GM19463 (cell line): Measurements from ENCODE around the gene AGBL3.

Experiments
- ATAC-seq: cut with Tn5 transposase; IDR thresholded peaks from one replicate; pipeline ENCODE4 v1.9.1; 2021; ENCODE audit warnings: mild to moderate bottlenecking, moderate library complexity; ENCODE audit not compliant: unreplicated experiment

AGBL3 gene

DNA sequence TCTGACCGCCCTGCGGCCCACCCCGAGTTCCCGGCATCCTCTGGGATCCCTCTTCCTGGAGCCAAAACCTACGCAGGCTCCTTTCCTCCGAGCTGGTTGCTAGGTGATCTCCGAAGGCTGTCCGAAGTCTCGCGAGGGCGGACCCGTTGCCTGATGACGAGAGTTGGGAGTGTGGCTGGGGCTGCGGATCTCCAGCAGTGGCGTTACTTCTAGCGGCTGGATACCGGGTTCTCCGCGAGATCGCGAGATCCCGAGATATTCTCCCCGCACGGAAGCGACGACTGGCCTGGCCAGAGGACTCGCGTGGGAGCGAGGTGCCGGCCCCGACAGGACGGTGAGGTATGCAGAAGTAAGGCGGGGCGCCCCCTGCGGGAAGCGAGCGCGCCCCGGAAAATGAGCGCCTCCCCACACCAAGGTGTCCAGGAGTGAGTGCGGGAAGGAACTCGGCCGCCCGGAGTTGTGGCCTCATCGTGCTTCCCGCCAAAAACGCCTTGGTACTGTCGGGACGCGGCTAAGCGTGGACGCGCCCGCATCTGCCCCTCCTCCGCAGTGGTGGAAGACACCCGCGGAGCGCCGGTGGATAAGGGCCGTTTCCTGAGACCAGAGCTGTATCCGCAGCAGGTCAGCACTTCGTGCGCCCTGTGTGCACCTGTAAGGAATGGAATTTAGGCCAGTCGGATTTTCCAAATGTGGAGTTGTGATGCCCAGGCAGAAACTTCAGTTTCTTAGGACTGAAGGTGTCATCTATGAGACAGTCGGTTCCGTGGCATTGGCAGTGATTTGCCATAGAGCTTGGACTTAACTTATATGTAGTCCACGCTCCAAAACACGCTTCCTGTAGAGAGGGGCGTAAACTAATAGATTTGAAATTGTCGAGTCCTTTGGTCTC is at the start of gene AGBL3:
Gene AGBL3 (plus strand): TSS at position 146 of the 889 bp plus-strand sequence. CDS start 1,426 bp downstream, outside the sequence.
- peak; percentile 91 for ATAC-seq

DNA sequence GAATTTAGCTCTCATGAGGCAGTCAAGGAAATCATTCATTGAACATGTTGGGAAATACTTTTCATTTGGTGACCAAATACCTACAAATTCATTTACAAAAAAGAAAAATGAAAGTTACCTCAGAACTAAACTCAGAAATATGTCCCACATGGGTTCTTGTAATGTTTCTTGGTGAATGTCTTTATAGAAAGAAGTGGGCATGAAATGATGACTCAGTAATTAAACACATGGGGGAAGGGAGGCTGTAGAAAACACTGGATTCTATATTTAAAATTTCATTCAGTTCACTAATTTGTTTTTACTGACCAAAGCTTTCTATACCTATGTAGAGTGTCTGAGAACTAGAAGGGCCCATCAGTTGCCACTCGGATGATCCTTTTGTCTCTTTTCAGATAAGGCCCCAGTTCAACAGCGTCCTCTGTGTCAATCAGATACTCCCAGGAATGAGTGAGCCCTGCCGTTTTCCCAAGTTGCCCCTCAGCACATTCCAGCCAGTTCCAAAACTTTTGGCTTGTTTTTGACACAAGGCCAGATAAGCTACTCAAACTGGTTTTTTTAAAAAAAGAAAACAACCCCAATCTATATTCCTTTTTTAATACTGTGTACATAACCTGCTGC is 49.3 kb upstream of the AGBL3 start:
- ATAC-seq, result no peak

DNA sequence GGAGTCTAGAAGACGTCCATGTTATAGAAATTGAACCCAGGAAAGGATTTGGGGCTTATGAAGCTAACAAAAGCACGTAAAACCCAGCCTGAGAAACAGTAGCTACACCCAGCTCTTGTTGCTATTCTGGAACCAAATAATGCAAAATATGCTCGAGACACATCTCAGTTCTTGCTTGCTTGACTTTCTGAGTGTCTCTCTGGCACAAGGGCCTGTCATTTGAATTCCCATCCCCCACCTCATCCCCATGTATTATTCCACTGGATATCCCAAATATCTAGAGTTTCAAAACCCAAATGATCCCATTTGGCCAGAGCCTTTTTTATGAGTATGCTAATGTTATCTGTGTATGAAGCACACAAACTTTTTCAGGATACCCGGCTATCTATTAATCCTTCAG is 48.2 kb upstream of the AGBL3 start:
- ATAC-seq, result no peak

DNA sequence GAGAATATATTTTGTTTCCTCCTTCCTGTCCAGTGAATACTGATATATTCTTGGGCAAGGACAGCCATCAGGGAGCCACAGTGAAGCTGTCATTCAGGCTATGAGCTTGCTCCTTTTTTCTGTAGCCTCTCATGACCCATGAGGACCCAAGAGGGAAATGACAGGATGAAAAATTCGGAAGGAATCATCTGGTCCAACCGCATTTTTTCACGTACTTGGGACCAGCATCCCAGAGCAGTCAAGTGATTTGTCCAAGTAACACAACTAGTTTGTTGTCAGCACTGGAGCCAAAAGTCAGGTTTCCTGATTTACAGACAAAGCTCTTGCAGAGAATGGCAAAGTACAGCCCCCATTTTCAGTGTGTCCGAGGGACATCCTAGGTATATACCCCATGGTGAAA is 47.2 kb upstream of the AGBL3 start:
- no peak for ATAC-seq

DNA sequence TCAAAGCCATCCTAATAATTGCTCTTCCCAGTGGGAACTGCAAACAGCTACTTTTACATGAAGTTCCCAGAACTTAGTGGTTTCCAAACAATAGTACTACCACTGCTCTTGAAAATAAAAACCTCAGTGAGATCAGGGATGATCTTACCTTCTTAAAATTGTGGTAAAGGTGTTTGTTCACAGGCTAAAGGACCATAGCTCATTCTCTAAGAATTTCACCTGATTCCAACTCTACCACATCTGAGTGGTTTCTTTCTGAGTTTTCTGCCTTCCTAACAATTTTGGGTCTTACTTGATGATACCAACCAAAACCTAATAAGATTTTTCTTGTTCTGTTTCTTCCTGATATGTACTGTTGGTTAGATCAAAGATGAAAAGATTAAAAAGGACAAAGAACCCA is 45.6 kb upstream of the AGBL3 start:
- no peak for ATAC-seq

DNA sequence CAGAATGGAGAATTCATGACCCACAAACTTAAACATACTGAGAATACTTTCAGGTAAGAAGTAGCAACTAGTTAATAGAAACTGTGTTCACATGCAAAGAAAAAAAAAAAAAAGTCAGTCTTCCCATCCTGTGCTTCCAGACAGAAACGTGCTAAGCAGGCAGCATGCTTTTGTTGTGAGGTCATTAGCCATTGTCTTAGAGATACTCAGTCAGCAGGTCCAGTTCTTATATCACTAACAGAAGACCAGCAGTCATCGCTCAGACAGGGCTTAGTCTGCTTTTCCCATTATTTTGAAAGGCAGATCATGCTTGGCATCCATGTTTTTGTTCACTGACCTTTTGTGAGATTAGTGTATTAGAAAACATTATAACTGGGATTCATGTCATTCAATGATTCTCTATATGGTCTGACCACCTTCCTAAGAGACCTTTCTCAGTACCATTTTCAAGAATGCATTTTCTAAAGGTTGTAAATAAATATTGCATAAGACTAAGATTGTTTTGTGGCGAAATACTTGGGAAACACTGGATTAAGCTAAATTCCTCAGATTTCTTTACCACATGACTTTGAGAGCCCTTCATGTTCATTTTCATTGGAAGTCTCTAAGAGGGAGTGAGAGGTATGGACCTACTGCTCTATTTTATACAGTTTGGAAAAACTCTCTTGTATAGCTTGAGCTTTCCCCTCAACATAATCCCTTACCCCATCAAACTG is 45.0 kb upstream of the AGBL3 start:
- no peak for ATAC-seq

DNA sequence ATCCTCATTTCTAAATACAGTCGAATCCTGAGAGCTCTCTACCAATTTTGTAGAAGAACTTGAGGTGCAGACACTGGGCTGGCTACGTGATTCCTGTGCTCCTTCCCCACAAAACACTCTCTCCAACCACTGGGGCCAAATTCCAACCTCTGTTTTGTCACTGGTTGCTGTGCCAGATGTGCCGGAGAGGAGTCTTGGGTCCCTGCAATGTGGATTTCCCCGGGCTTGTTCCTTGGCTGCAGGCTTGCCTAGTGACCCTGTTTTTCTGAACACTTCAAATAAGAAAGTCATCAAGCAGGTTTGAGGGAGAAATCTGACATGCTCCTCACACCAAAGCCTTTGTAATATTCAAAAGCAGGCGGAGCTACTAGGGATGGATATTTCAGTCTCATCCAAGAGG is 44.4 kb upstream of the AGBL3 start:
- ATAC-seq, result no peak

DNA sequence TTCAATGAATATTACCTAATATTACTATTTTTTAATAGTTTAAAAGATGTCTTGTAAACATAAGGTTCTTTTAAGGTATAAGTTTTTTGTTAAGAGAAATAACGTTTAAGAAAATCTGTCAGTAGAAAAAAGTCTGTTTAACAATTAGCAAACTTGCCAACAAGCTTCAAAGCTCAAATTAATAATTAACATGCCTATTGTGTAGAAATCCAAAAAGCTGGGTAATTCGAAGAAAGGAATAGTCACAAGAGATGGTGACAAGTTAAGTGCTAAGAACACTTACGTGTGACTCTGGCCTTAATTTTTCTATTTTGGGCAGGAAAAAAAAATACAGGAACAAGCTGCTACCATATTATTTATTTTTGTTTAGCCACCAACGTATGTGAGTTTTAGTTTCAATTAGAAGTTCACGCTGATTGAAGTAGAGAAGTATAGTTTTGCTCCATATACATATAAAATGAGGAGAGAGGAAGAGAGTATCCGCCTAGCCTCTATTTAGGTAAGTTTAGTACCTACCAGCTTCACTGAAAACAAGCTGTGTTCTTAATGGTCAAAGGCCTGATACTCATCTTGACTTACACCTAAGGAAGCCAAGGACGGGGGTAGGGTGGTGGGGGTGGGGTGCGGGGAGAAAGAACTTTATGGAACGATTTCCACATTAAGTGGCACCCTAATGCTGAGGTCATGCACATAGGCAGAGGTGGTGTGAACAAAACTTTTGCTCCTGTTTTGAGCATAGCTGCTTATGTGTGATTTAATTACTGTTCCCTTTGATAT is 43.4 kb upstream of the AGBL3 start:
- no peak for ATAC-seq

DNA sequence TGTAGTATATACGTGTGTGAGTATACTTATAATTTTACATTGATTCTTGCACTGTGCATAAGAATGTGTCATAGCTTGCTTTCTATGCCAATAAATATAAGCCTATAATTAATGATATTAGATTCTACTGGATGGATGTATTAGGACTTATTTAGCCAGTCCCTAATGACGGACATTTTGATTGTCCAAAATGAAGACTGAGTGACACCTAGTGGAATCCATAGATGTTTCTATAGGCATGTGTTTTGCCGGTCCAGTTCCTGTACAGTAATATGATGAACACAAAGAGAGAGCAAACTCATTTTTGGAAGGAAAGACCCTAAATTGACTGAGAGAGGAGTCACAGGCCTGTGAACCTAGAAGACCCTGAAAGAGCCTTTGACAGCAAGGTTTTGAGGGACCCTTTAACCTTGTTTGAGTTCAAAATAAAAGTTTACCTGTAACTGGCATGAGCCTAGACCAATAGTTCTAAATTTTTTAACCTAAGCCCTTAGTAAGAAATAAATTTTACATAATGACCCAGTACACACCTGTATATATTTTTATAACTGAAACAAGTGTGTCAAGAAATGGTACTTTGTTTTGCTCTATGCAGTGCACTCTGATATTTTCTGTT is 42.4 kb upstream of the AGBL3 start:
- peak; percentile 78 for ATAC-seq

DNA sequence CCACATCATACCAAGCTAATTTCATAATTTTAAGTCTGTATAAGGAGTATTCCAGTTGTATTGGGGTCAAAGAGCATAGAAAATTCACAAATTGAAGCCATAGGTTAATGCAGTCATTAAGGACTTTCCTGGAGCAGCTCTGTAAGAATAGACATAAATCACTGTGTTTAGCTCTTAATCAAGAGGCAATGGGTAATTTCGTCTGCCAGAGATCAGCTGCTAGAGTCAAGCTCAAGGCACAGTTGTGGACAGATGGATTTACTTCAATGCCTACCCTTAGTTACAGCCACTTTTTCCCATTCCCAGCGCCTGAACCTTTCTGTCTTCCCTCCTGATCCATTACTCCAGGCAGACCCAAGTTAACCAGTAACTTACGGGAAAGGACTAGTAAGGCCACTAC is 40.6 kb upstream of the AGBL3 start:
- no peak for ATAC-seq

DNA sequence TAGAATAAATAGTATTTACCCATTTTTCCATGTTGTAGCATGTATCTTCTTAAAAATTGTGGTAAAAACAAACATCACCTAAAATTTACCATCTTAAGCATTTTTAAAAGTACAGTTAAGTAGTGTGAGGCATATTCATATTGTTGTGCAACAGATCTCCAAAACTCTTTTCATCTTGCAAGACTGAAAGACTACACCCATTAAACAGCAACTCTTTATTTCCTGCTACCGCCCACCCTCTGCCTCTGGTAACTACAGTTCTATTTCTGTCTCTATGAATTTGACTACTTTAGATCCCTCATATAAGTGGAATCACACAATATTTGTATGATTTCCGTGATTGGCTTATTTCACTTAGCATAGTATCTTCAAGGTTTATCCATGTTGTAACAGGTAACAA is 40.0 kb upstream of the AGBL3 start:
- no peak for ATAC-seq

DNA sequence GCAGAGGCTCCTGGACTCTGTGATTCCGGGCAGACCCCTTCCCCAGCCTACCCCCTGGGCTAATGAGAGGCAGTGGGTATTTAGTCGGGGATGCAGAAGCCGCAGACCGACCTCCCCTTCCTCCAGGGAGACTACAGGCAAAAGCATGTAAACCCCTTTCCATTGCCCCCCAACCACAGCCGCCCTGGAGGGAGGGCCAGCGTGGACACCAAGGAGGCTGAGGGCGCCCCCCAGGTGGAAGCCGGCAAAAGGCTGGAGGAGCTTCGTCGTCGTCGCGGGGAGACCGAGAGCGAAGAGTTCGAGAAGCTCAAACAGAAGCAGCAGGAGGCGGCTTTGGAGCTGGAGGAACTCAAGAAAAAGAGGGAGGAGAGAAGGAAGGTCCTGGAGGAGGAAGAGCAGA is 39.0 kb upstream of the AGBL3 start:
- ATAC-seq, result no peak

DNA sequence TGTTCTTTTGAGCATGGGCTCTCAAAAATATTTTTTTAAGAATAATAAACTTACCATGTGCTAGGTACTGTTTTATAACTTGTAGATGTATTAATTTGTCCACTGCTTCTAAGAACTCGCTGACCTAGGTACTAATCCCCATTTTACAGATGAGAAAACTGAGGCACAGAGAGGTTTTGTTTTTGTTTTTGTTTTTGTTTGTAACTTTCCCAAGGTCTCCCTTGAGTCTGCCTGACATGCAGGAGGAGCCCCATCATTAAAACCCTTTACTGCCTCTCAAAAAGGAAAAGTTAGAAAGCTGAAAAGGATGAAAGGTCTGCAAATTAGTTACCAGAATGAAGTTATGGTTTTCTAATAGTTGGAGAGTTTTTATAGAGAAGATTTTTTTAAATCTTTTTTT is 38.5 kb upstream of the AGBL3 start:
- ATAC-seq, result no peak

DNA sequence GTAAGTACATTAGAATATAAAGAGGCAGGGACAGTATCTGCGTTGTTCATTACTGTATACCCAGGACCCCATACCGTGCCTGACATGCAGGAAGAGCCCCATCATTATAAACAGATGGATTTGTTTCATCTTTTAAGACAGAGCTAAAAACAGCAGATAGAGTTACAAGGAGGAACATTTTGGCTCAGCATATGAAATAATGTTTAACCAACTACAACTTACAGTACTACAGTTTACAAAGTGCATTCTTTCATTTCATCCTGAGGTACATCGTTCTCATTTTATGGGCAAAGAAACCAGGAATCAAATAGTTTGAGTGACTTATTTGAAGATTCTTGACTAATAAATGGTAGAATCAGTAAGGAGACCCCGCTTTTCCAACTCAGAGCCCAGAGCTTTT is 38.1 kb upstream of the AGBL3 start:
- no peak for ATAC-seq

DNA sequence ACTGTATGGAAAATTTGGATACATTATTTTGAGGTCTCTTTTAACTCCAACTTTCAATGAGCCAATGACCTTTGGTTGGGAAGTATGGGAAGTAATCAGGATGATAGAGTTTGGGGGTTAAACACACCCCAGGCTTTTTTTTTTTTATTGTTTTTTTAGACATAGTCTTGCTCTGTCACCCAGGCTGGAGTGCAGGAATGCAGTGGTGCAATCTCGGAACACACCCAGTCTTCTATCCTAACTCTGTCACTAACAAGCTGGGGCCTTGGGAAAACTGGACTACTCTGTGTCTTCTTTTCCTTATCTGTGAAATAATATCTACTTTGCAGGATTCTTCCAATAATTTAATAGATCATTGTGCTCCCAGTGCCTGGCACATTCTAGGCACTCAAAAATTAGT is 37.6 kb upstream of the AGBL3 start:
- ATAC-seq, result no peak

DNA sequence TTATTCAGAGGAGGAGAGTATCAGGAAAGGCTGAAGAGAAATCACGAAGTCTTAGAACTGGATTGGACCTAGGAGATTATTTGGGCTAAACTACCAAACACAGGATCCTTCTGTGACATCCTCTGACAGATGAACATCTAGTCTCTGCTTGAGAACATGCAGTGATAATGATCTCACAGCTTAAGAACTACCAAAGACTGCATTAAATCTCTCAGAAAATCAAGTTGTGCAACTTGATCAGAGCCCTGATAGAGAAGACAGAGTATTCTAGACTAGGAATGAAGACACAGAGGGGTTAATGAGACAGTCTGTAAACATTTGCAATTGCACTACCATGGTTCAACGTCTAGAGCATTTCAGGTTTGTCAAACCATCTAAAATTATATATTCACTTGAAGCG is 37.1 kb upstream of the AGBL3 start:
- no peak for ATAC-seq

DNA sequence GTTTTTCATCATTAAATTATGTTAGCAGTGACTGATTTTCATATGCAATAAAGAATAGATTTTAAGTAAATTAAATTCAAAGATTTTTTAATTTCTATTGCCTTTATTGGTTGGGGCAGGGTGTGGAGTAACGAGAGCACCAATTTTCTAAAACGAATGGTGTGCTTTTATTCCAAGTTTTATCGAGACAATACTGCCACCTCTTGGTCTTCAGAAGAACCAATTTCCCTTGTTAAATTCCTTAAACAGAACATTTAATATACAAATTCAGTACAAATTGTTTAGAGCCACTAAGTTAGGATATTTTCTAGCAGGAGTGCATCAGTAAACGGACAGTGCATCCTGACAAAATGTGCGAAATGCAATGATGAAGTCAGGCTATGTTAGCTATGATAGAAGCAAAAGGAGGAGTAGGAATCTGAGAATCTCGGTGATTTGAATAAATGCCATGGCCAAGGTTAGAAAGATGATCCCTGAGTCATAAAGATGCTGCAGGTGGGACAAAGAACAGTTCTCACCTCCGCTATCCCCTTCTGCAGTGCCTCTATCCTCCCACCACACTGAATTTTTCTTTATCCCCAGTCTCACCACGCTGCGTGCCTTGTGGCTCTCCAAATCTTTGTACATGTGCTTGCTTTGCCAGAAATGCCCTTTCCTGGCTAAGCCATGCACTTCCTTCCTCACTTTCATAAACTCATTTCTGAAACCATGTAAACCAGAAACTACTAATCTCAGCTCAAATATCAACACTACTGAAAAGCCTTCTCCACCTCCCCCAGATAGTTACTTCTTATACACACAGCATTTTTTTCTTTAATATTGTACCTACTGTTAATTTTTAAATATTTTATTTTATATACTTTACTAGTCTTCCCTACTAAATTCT is 31.9 kb upstream of the AGBL3 start:
- ATAC-seq, result no peak

DNA sequence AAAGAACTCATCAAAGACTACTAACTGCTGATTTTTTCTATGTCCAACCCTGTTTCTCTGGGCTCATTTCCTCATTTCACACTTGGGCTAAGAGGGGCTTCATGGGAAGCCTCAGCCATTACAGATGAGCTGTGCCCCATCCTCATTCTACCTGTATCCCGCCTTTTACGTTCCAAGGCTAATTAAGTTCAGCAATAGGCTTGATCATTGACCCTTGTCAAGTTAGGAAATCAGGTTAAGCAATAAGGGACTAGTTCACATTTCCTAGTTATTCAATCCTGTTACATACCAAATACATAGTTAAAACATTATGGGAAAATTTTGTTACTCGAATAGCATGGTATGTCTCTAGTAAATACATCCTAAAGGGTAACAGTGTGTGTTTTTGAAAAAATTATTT is 29.3 kb upstream of the AGBL3 start:
- no peak for ATAC-seq

DNA sequence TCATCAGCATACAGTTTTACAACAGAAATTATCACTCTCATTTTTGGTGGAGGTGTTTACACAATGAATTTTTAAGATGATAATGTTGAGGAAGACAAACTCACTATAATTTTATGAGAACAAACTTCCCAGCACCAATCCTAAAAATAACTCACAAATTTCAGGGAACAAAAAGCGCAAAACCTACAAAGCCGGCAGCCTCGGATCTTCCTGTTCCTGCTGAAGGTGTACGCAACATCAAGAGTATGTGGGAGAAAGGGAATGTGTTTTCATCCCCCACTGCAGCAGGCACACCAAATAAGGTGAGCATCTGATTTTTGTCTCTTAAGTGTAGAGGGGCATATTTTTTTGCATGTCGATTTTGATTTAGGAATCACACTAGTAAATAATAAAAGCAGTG is 26.5 kb upstream of the AGBL3 start:
- no peak for ATAC-seq
